Heart left ventricle (tissue), 16 donors: ENCODE measurements around the gene POLR1G. TPM values are rescaled to one million over a fixed set of nuclear protein-coding genes. Genes with fewer than 3 reads are reported as not detected.

Experiments
- ATAC-seq, 4 donors: fragments of 200-7000 bp; cut with Tn5 transposase; one replicate each; pipeline ENCODE4 v1.9.1; 2020 to 2022; ENCODE audit warnings: moderate library complexity in 4 of 4, mild to moderate bottlenecking in 3 of 4, moderate number of reproducible peaks in 1 of 4
- DNase-seq, 5 donors: peaks; one replicate each; pipeline ENCODE4 v3.0.0-alpha.2; 2020
- H3K27ac ChIP-seq, 12 donors: fragments of 200-600 bp; sonication (generic) in 4 of 12; one replicate each; pipeline versions ENCODE4 v1.5.0 to v1.8.0; 2016 to 2022; ENCODE audit warnings: mild to moderate bottlenecking in 2 of 12
- H3K27me3 ChIP-seq, 9 donors: fragments of 200-600 bp; sonication (generic) in 2 of 9; one replicate each; pipeline versions ENCODE4 v1.5.1 to v1.8.0; 2016 to 2022; ENCODE audit warnings: mild to moderate bottlenecking in 3 of 9
- H3K36me3 ChIP-seq, 9 donors: fragments of 200-600 bp; sonication (generic) in 2 of 9; one replicate each; pipeline versions ENCODE4 v1.5.0 to v1.8.0; 2018 to 2022; ENCODE audit warnings: mild to moderate bottlenecking in 2 of 9
- H3K4me1 ChIP-seq, 12 donors: fragments of 200-600 bp; sonication (generic) in 4 of 12; one replicate each; pipeline versions ENCODE4 v1.5.0 to v1.8.0; 2016 to 2022; ENCODE audit warnings: mild to moderate bottlenecking in 3 of 12
- H3K4me3 ChIP-seq, 12 donors: fragments of 200-600 bp; sonication (generic) in 4 of 12; one replicate each; pipeline versions ENCODE4 v1.5.0 to v1.8.0; 2017 to 2022; ENCODE audit warnings: mild to moderate bottlenecking in 9 of 12, moderate library complexity in 4 of 12
- H3K9me3 ChIP-seq, 12 donors: fragments of 200-600 bp; sonication (generic) in 4 of 12; one replicate each; pipeline versions ENCODE4 v1.5.0 to v1.8.0; 2016 to 2022; ENCODE audit warnings: mild to moderate bottlenecking in 1 of 12
- CTCF ChIP-seq, 12 donors: fragments of 200-600 bp; sonication (generic) in 4 of 12; IDR thresholded peaks; one replicate each; pipeline versions ENCODE4 v1.5.0 to v1.8.0; 2018 to 2022; ENCODE audit warnings: antibody characterized with exemption in 12 of 12, mild to moderate bottlenecking in 5 of 12
- POLR2A ChIP-seq, 2 donors: fragments of 450-650 bp; IDR thresholded peaks; one replicate each; pipeline ENCODE4 v1.6.1; 2017; ENCODE audit warnings: antibody characterized with exemption in 2 of 2, mild to moderate bottlenecking in 2 of 2, moderate library complexity in 2 of 2
- WGBS, 4 donors: extraction: QIAGEN DNeasy Blood & Tissue Kit in 2 of 4; methylation state at CpG; one replicate each; pipeline versions ENCODE4 v1.1.5 to v1.1.7; 2013 to 2018; 5-methylcytosine and 5-hydroxymethylcytosine counted together
- intact Hi-C, 10 donors: fragments of 100-400 bp; cut with DNase I; formaldehyde crosslinking; loops; one replicate each; pipeline versions ENCODE4 v1.11.1 to v1.14.2; 2022
- polyA plus RNA-seq, 2 donors: library from polyadenylated mRNA; stranded (reverse); fragments of 200-250 nt; gene quantifications; one replicate each; pipeline ENCODE4 v1.2.3, GENCODE V29; 2013
- total RNA-seq, 9 donors: library from RNA; depleted of rRNA in 2 of 9; stranded (reverse); fragments of >200 nt in 2 of 9; fragmentation: NEBNext Ultra II Directional in 3 of 9; extraction: Animal tissue kit (Norgen Biotek cat#: 25700) in 3 of 9; gene quantifications; one replicate each; pipeline versions ENCODE4 v1.1.0 to v1.2.4, GENCODE V29; 2016 to 2023
- donor health status: ischemic (EF 13 %, LVEDD 7.1; RV severe dilation, severe dysfunction).
- donor health status: healthy with polysubstance abuse.
- donor health status: DM: no; HTN: yes; CAD: no.
- donor health status: DM: no; HTN: no; CAD: no.
- donor health status: ischemic (EF 25% LVEDD 6.9; RV normal size, moderate dysfunction).
- donor health status: ischemic (EF 25% LVEDD 5.7; RV mildly dilated, moderate dysfunction).
- donor health status: healthy.
- donor health status: DM: yes; HTN: yes; CAD: no.
- donor health status: ischemic (EF 35%, LVEDD 5.7; RV mildly dilated, moderate dysfunction).
- donor health status: nonischemic (EF 11% LVEDD 7.7; RV severe dilation, severe dysfunction).
- donor health status: DM: yes; HTN: yes; CAD: no.
- donor health status: PGD.
- donor health status: ischemic (EF 29% LVEDD 5.4; RV normal size, mild dysfunction).
- donor health status: nonischemic (EF 23%, LVEDD 6.1; RV moderate dilation, normal function).

Gene POLR1G
- total and polyA plus RNA-seq, 11 donors: 4.4 to 10.6 (median 6.9) TPM

DNA sequence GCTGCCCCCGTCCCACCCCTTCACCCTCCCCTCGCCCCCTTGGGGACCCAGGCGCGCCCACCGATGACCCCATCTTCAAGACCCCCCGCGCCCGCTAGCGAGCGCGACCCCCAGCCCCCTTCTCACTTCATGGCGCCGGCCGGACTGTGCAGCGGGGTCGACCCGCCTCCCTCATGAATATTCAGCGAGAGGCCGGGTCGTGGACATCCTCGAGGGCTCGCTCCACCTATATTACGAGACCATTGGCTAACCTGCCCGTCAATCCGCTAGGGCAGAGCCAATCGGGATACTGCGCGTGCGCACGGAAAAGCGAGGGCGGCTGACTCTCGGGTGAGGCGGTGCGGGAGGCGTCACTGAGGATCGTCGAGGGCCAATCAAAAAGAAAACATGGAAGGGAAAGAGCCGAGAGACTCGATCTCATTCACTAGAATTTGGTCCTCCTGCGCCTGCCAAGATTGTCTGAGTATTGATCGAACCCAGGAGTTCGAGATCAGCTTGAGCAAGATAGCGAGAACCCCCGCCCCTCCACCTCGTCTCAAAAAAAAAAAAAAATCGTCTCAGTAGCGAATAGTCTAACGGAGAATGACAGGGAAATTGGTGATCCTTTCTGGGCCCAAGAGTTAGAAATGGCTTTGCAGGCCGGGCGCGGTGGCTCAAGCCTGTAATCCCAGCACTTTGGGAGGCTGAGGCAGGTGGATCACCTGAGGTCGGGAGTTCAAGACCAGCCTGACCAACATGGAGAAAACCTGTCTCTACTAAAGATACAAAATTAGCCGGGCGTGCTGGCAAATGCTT, 35.8 kb upstream of the POLR1G start, which contains the start of gene ERCC2:
Gene ERCC2 (minus strand): TSS at position 164 of the 795 bp plus-strand sequence. CDS start 33 bp downstream, at position 131.
- intact Hi-C loops: no loop called here
- ATAC-seq: peak; percentile 98 to 99 (median 98)
- TF ChIP-seq CTCF (IDR thresholded peaks at IDR 0.05): no peak
- peak in 1 of 2 donors; percentile 41 for TF ChIP-seq POLR2A (IDR thresholded peaks at IDR 0.05)

GRCh38 chr19:45376045-45376724, 30.3 kb upstream of the POLR1G start:
- ATAC-seq (peak; percentile 42 to 78 (median 65)), DNase-seq (peak in 4 of 5 donors; percentile 59 to 66 (median 60))
- Histone ChIP-seq H3K27me3 (no peaks in the 10 kb centered on the region), H3K4me1 (peaks cover 0 to 11% (median 3%) of the 10 kb centered on the region in 12 donors), H3K9me3 (no peaks in the 10 kb centered on the region), H3K4me3 (no peak overlapping the region), H3K36me3 (peaks cover 0 to 17% (median 0%) of the 10 kb centered on the region in 9 donors), H3K27ac (peak overlapping the region in 8 of 12 donors; percentile 2 to 61 (median 47))
- WGBS, 4 donors: 15 to 26% (median 20%) methylated on average over 13 of the region's 13 CpGs
- no peak for TF ChIP-seq CTCF (IDR thresholded peaks at IDR 0.05)
- intact Hi-C loops: no loop called here

More for the DNA sequence above, 35.8 kb upstream of the POLR1G start, which contains the start of gene ERCC2:
- peak; percentile 99 for DNase-seq
- Histone ChIP-seq H3K9me3 (no peaks in the 10 kb centered on the region), H3K36me3 (no peaks in the 10 kb centered on the region), H3K27ac (peak within 1 kb of the TSS; percentile 41 to 86 (median 78)), H3K27me3 (no peaks in the 10 kb centered on the region), H3K4me1 (peaks cover 0 to 15% (median 6%) of the 10 kb centered on the region in 12 donors), H3K4me3 (peak within 1 kb of the TSS; percentile 72 to 98 (median 88))
- 4 to 6% (median 4%) methylated on average over 37 to 55 of the region's 55 CpGs for WGBS, 4 donors

- intact Hi-C loops: no loop called here
- no peak overlapping the region for H3K4me3 ChIP-seq
- DNase-seq: no peak
- no peak for ATAC-seq
- peaks cover 0 to 26% (median 4%) of the 10 kb centered on the region in 9 donors for H3K36me3 ChIP-seq
- no peak overlapping the region for H3K27ac ChIP-seq
- peaks cover 0 to 9% (median 0%) of the 10 kb centered on the region in 12 donors for H3K4me1 ChIP-seq
- WGBS, 4 donors: 72 to 89% (median 80%) methylated on average over 1 of the region's 1 CpG
- H3K27me3 ChIP-seq: peaks cover 0 to 11% (median 7%) of the 10 kb centered on the region in 9 donors
- TF ChIP-seq CTCF (IDR thresholded peaks at IDR 0.05): no peak
- TF ChIP-seq POLR2A (IDR thresholded peaks at IDR 0.05): no peak
- H3K9me3 ChIP-seq: no peaks in the 10 kb centered on the region
Observed at GRCh38 chr19:45380107-45380506, 26.3 kb upstream of the POLR1G start.

DNA sequence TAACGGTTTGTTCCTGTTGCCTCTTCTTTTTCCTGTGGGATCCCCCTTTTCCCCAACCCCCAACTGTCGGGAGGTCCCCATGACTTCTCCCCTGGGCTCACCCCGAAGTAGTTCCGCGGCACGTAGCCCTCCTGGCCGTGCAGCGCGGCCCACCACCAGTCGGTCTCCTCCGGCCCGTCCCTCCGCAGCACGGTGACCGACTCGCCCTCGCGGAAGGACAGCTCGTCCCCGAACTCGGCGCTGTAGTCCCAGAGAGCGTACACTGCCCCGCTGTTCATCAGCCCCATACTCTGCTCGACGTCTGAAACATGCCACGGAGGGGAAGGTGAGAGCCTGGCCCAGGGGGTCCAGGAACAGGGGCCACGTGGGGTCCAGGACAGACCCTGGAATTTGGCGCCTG, 24.0 kb upstream of the POLR1G start:
- Histone ChIP-seq H3K4me3 (no peak overlapping the region), H3K27me3 (peaks cover 0 to 24% (median 14%) of the 10 kb centered on the region in 9 donors), H3K9me3 (no peaks in the 10 kb centered on the region), H3K27ac (no peak overlapping the region), H3K4me1 (peaks cover 0 to 14% (median 9%) of the 10 kb centered on the region in 12 donors), H3K36me3 (peaks cover 0 to 26% (median 4%) of the 10 kb centered on the region in 9 donors)
- 80 to 94% (median 90%) methylated on average over 27 to 29 of the region's 29 CpGs for WGBS, 4 donors
- intact Hi-C loops: no loop called here
- DNase-seq (no peak), ATAC-seq (peak in 1 of 4 donors; percentile 19)
- no peak for TF ChIP-seq POLR2A (IDR thresholded peaks at IDR 0.05)
- no peak for TF ChIP-seq CTCF (IDR thresholded peaks at IDR 0.05)
